ENCODE measurements around the gene ZG16. TPM values are rescaled to one million over a fixed set of nuclear protein-coding genes. Genes with fewer than 3 reads are reported as not detected.
A peak's percentile ranks its signal among the peaks of the same experiment; 100 is the strongest.

The ZG16 gene
- total and polyA plus RNA-seq, 9 of the 15 experiments (the other 6 are each of a cell fraction or from before 2014, with no cell fraction given), result 0.04 TPM; not detected in 8

- no peak for TF ChIP-seq RREB1 (CRISPR knock-in tag; IDR thresholded peaks at IDR 0.05)
- no peak for TF ChIP-seq TGIF2 (CRISPR knock-in tag; IDR thresholded peaks at IDR 0.05)
- TF ChIP-seq, protein P1, sequence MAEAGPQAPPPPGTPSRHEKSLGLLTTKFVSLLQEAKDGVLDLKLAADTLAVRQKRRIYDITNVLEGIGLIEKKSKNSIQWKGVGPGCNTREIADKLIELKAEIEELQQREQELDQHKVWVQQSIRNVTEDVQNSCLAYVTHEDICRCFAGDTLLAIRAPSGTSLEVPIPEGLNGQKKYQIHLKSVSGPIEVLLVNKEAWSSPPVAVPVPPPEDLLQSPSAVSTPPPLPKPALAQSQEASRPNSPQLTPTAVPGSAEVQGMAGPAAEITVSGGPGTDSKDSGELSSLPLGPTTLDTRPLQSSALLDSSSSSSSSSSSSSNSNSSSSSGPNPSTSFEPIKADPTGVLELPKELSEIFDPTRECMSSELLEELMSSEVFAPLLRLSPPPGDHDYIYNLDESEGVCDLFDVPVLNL (CRISPR knock-in tag; IDR thresholded peaks at IDR 0.05; ENCODE audit: low read depth), result 0 out of 2 replicates have a peak, but pooled peaks have one; percentile 18
- no peak for TF ChIP-seq GMEB1 (CRISPR knock-in tag; IDR thresholded peaks at IDR 0.05)
- no peak for TF ChIP-seq LEF1 (IDR thresholded peaks at IDR 0.05)
- TF ChIP-seq SNIP1 (IDR thresholded peaks at IDR 0.05; ENCODE audit: low read depth), result no peak
- no peak for TF ChIP-seq ZNF79 (CRISPR knock-in tag; IDR thresholded peaks at IDR 0.05; ENCODE audit: low read depth)
- TF ChIP-seq, protein P2, sequence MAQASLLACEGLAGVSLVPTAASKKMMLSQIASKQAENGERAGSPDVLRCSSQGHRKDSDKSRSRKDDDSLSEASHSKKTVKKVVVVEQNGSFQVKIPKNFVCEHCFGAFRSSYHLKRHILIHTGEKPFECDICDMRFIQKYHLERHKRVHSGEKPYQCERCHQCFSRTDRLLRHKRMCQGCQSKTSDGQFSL (CRISPR knock-in tag; IDR thresholded peaks at IDR 0.05), result 0 out of 2 replicates have a peak, but pooled peaks have one; percentile 16
- TF ChIP-seq, protein P2 (tag; IDR thresholded peaks at IDR 0.05), result no peak
- TF ChIP-seq, protein P3, sequence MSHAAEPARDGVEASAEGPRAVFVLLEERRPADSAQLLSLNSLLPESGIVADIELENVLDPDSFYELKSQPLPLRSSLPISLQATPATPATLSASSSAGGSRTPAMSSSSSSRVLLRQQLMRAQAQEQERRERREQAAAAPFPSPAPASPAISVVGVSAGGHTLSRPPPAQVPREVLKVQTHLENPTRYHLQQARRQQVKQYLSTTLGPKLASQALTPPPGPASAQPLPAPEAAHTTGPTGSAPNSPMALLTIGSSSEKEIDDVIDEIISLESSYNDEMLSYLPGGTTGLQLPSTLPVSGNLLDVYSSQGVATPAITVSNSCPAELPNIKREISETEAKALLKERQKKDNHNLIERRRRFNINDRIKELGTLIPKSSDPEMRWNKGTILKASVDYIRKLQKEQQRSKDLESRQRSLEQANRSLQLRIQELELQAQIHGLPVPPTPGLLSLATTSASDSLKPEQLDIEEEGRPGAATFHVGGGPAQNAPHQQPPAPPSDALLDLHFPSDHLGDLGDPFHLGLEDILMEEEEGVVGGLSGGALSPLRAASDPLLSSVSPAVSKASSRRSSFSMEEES (CRISPR knock-in tag; IDR thresholded peaks at IDR 0.05), result 0 out of 2 replicates have a peak, but pooled peaks have one; percentile 6
- TF ChIP-seq, protein P4, sequence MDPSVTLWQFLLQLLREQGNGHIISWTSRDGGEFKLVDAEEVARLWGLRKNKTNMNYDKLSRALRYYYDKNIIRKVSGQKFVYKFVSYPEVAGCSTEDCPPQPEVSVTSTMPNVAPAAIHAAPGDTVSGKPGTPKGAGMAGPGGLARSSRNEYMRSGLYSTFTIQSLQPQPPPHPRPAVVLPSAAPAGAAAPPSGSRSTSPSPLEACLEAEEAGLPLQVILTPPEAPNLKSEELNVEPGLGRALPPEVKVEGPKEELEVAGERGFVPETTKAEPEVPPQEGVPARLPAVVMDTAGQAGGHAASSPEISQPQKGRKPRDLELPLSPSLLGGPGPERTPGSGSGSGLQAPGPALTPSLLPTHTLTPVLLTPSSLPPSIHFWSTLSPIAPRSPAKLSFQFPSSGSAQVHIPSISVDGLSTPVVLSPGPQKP (CRISPR knock-in tag; IDR thresholded peaks at IDR 0.05), result no peak
- TF ChIP-seq RNF2 (IDR thresholded peaks at IDR 0.05), result no peak
- no peak for TF ChIP-seq ZFP1 (CRISPR knock-in tag; IDR thresholded peaks at IDR 0.05)
Measured at GRCh38 chr16:29808219-29808900, 30.3 kb downstream of the ZG16 start (continued).
